ENCODE measurements around the gene AOPEP. TPM values are rescaled to one million over a fixed set of nuclear protein-coding genes. Genes with fewer than 3 reads are reported as not detected.

The AOPEP gene
- total and polyA plus RNA-seq, 7 donors, result 28.0 to 490 (median 184) TPM

DNA sequence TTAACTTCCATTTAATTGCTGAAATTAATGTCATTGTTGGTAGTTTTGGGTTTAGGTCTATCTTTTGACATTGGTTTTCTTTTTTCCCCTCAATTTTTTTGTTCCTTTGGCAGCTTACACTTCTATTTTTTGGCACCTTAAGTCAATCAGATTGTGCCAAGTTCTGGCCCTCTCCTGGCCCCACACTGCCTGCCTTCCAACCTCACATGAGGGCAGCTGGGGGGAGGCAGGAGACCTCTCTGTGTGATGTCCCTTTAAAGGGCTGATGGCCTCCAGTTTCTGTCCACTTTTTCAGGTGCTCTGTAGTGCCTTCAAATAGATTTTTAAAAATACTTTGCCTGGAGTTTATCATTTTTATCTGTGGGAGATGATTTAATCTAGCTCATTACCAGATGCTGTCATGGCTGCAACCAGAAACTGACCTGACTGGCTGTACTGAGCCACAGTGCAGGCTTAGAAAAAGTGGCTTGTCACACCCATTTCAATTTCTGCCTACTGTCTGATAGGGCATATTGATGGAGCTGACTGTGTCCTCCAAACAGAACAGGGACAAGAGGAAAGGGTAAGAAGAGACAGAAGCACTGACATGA lies 394.4 kb downstream of the AOPEP start:
- Histone ChIP-seq H3K4me1 (peaks cover 0 to 35% (median 29%) of the 10 kb centered on the region in 4 donors), H3K4me3 (no peak overlapping the region), H3K27me3 (no peaks in the 10 kb centered on the region), H3K27ac (peak overlapping the region in 2 of 4 donors; percentile 29 to 42), H3K9me3 (no peaks in the 10 kb centered on the region), H3K36me3 (no peaks in the 10 kb centered on the region)
- intact Hi-C loops (cut with DNase I), result no loop called here
- TF ChIP-seq EP300 (IDR thresholded peaks at IDR 0.05), result no peak
- TF ChIP-seq, protein P1, sequence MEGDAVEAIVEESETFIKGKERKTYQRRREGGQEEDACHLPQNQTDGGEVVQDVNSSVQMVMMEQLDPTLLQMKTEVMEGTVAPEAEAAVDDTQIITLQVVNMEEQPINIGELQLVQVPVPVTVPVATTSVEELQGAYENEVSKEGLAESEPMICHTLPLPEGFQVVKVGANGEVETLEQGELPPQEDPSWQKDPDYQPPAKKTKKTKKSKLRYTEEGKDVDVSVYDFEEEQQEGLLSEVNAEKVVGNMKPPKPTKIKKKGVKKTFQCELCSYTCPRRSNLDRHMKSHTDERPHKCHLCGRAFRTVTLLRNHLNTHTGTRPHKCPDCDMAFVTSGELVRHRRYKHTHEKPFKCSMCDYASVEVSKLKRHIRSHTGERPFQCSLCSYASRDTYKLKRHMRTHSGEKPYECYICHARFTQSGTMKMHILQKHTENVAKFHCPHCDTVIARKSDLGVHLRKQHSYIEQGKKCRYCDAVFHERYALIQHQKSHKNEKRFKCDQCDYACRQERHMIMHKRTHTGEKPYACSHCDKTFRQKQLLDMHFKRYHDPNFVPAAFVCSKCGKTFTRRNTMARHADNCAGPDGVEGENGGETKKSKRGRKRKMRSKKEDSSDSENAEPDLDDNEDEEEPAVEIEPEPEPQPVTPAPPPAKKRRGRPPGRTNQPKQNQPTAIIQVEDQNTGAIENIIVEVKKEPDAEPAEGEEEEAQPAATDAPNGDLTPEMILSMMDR (IDR thresholded peaks at IDR 0.05), result no peak
- TF ChIP-seq POLR2A (IDR thresholded peaks at IDR 0.05), result no peak
- TF ChIP-seq POLR2AphosphoS5 (IDR thresholded peaks at IDR 0.05), result no peak
- no peak for DNase-seq

DNA sequence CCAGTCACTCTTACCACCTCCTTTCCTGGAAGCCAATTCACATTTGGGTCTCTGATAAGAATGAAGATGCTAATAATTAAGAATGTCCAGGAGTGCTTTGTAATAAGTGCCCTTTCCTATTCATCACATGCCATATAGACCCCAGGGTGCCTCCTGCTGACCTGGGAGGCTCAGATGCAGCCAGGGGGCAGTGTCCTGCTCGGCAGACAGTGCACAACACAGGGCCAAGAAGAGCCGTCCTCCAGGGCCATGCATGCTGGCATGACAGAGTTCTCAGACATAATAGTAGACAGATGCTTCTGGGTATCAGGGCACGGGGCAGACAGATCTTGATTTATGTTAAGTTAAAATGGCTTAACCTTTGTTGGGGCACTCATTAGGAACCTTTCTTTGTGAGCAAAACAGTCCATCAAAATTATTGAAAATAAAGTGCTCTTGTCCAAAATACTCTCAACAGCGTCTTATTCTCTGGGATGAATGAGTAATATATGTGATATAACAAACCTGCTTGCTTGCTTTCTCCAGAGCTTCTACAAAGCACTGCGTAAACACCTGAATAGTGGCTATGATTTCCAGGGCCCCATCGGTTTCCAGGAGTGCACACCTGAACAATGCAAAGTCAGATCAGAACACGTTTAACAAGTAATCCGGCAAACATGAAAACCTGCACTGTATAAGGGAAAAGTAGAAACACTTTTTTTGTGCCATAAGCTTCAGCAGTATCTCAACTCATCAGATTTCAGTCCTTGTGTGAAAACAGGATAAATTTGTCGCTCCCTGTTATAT lies 398.3 kb downstream of the AOPEP start:
- Histone ChIP-seq H3K4me3 (no peak overlapping the region), H3K27ac (peak overlapping the region in 1 of 4 donors; percentile 15), H3K36me3 (no peaks in the 10 kb centered on the region), H3K9me3 (no peaks in the 10 kb centered on the region), H3K4me1 (peaks cover 0 to 41% (median 23%) of the 10 kb centered on the region in 4 donors), H3K27me3 (no peaks in the 10 kb centered on the region)
- no peak for DNase-seq
- 83 to 85% methylated on average over 9 of the region's 9 CpGs for WGBS, 2 donors
- TF ChIP-seq EP300 (IDR thresholded peaks at IDR 0.05) (no peak), POLR2A (IDR thresholded peaks at IDR 0.05) (no peak), POLR2AphosphoS5 (IDR thresholded peaks at IDR 0.05) (peak in 1 of 4 donors; percentile 44)
- TF ChIP-seq, protein P1 (IDR thresholded peaks at IDR 0.05), result no peak
- intact Hi-C loops (cut with DNase I), result loop anchor here (5.0 kb wide), 2 partner anchors 122 to 252 kb away; no protein-coding TSS in a partner anchor

DNA sequence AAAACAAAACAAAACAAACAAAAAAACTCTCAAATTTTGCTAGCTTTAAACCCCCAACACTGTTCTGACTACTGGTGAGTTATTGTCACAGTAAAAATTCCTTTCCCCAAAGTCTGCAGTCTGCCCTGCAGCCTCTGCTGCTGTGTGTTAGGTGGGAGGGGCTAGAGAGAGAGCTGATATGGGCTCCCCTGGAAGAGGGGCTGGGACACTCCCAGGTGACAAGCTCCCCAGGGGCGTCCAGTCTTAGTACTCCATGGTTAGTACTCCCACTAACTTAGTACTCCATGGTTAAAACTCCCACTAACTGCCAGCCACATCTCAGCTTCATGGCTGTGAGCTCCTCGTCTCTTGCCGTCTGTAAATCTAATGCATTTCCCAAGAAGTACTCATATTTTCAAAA lies 399.2 kb downstream of the AOPEP start:
- H3K4me3 ChIP-seq, result no peak overlapping the region
- peaks cover 0 to 35% (median 21%) of the 10 kb centered on the region in 4 donors for H3K4me1 ChIP-seq
- 89 to 94% methylated on average over 3 of the region's 3 CpGs for WGBS, 2 donors
- intact Hi-C loops (cut with DNase I), result loop anchor here (5.0 kb wide), 2 partner anchors 123 to 253 kb away; no protein-coding TSS in a partner anchor
- DNase-seq, result peak; percentile 37
- no peaks in the 10 kb centered on the region for H3K9me3 ChIP-seq
- TF ChIP-seq, protein P1 (IDR thresholded peaks at IDR 0.05), result no peak
- no peak for TF ChIP-seq POLR2A (IDR thresholded peaks at IDR 0.05)
- TF ChIP-seq POLR2AphosphoS5 (IDR thresholded peaks at IDR 0.05), result peak in 1 of 4 donors; percentile 29
- no peaks in the 10 kb centered on the region for H3K27me3 ChIP-seq
- no peaks in the 10 kb centered on the region for H3K36me3 ChIP-seq
- peak overlapping the region in 1 of 4 donors; percentile 15 for H3K27ac ChIP-seq

DNA sequence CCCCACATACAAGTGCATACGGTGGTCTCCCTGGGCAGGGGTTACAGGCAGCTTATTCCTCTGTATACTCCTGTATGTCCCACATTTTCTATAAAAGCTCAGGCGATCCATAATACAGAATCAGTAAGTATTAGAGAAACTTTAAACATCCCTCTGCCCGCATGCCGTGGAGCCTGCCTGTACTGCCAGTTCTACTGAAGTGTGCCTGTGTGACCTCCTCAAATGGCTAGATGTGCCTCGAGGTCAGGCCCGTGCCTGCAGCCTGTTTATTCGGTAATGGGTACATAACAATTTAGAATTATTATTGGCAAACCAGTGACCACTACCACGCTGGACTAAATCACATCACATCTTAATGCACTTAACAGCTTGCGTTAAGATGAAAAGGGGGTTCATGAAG lies 400.2 kb downstream of the AOPEP start:
- TF ChIP-seq POLR2A (IDR thresholded peaks at IDR 0.05), result no peak
- TF ChIP-seq, protein P1 (IDR thresholded peaks at IDR 0.05), result no peak
- no peak for TF ChIP-seq EP300 (IDR thresholded peaks at IDR 0.05)
- TF ChIP-seq POLR2AphosphoS5 (IDR thresholded peaks at IDR 0.05), result no peak
- H3K27me3 ChIP-seq, result no peaks in the 10 kb centered on the region
- H3K4me3 ChIP-seq, result no peak overlapping the region
- H3K9me3 ChIP-seq, result no peaks in the 10 kb centered on the region
- intact Hi-C loops (cut with DNase I), result loop anchor here (1.0 to 5.0 kb wide), 3 partner anchors 124 to 343 kb away; no protein-coding TSS in a partner anchor
- no peaks in the 10 kb centered on the region for H3K36me3 ChIP-seq
- 89 to 92% methylated on average over 9 of the region's 9 CpGs for WGBS, 2 donors
- peak; percentile 57 for DNase-seq
- H3K27ac ChIP-seq, result peak overlapping the region in 2 of 4 donors; percentile 5 to 62
- H3K4me1 ChIP-seq, result peaks cover 0 to 29% (median 10%) of the 10 kb centered on the region in 4 donors

All from sigmoid colon (tissue), 7 donors.